Right lobe of liver (tissue), 6 donors: ENCODE measurements around the gene RSBN1. TPM values are rescaled to one million over a fixed set of nuclear protein-coding genes. Genes with fewer than 3 reads are reported as not detected.

Source experiments
- ATAC-seq, 4 donors: fragments of 200-7000 bp; cut with Tn5 transposase; one replicate each; pipeline ENCODE4 v1.9.1; 2020; ENCODE audit warnings: mild to moderate bottlenecking in 4 of 4, moderate library complexity in 4 of 4
- DNase-seq, 3 donors: peaks; one replicate each; pipeline ENCODE4 v3.0.0-alpha.2; 2020
- H3K27ac ChIP-seq, 3 donors: fragments of 200-600 bp; one replicate each; pipeline ENCODE4 v1.8.0; 2022
- H3K27me3 ChIP-seq, 2 donors: fragments of 200-600 bp; one replicate each; pipeline ENCODE4 v1.8.0; 2022
- H3K36me3 ChIP-seq, 4 donors: fragments of 200-600 bp; sonication (generic) in 1 of 4; one replicate each; pipeline versions ENCODE4 v1.5.1 to v1.8.0; 2017 to 2022; ENCODE audit warnings: control low read depth in 1 of 4
- H3K4me1 ChIP-seq, 4 donors: fragments of 200-600 bp; sonication (generic) in 1 of 4; one replicate each; pipeline versions ENCODE4 v1.5.1 to v1.8.0; 2017 to 2022; ENCODE audit warnings: control low read depth in 1 of 4
- H3K4me3 ChIP-seq, 3 donors: fragments of 200-600 bp; one replicate each; pipeline ENCODE4 v1.8.0; 2022
- H3K9me3 ChIP-seq, 4 donors: fragments of 200-600 bp; sonication (generic) in 1 of 4; one replicate each; pipeline versions ENCODE4 v1.5.1 to v1.8.0; 2017 to 2022; ENCODE audit warnings: control low read depth in 1 of 4
- CTCF ChIP-seq, 4 donors: fragments of 200-600 bp in 3 of 4; fragments of 450-650 bp in 1 of 4; IDR thresholded peaks; one replicate each; pipeline versions ENCODE4 v1.5.1 to v1.8.0; 2016 to 2022; ENCODE audit warnings: antibody characterized with exemption in 4 of 4, mild to moderate bottlenecking in 2 of 4
- POLR2A ChIP-seq: fragments of 450-650 bp; IDR thresholded peaks from one replicate; pipeline ENCODE4 v1.6.1; 2017; ENCODE audit warnings: antibody characterized with exemption, mild to moderate bottlenecking
- WGBS: methylation state at CpG from one replicate; pipeline ENCODE4 v1.1.6; 2018; ENCODE audit warnings: low coverage, low lambda C conversion rate; ENCODE audit not compliant: insufficient coverage; ENCODE audit errors: missing lambda C conversion rate; 5-methylcytosine and 5-hydroxymethylcytosine counted together
- intact Hi-C, 2 donors: fragments of 100-400 bp; cut with DNase I; formaldehyde crosslinking; loops; one replicate each; pipeline versions ENCODE4 v1.11.2 to v1.14.1; 2022
- total RNA-seq, 6 experiments: library from RNA; depleted of rRNA in 2 of 6; stranded (reverse); fragments of >200 nt in 2 of 6; fragmentation: NEBNext Ultra II Directional in 3 of 6; extraction: Animal tissue kit (Norgen Biotek cat#: 25700) in 3 of 6; gene quantifications; one replicate each; pipeline versions ENCODE4 v1.1.0 to v1.2.4, GENCODE V29; 2016 to 2023
- donor health status: DM: no; HTN: yes; CAD: no.
- donor health status: DM: no; HTN: no; CAD: no.
- donor health status: DM: no; HTN: no; CAD: no.
- donor health status: DM: no; HTN: yes; CAD: no.
- donor health status: DM: no; HTN: yes; CAD: no.

Gene RSBN1
- total RNA-seq, 6 experiments from 2014 or later = 4.1 to 5.9 (median 5.0) TPM

GRCh38 chr1:113858982-113859381 is 46.7 kb upstream of the RSBN1 start:
- TF ChIP-seq POLR2A (no peak), CTCF (IDR thresholded peaks at IDR 0.05) (no peak)
- H3K27ac ChIP-seq = no peak overlapping the region
- H3K9me3 ChIP-seq = no peaks in the 10 kb centered on the region
- no peak for ATAC-seq
- intact Hi-C loops = no loop called here
- H3K27me3 ChIP-seq = no peaks in the 10 kb centered on the region
- H3K4me1 ChIP-seq = no peaks in the 10 kb centered on the region
- no peak overlapping the region for H3K4me3 ChIP-seq
- DNase-seq = no peak
- H3K36me3 ChIP-seq = no peaks in the 10 kb centered on the region
- WGBS = 62% methylated on average over 1 of the region's 1 CpG

- H3K9me3 ChIP-seq = no peaks in the 10 kb centered on the region
- H3K4me1 ChIP-seq = no peaks in the 10 kb centered on the region
- no peaks in the 10 kb centered on the region for H3K27me3 ChIP-seq
- no peak overlapping the region for H3K27ac ChIP-seq
- intact Hi-C loops = no loop called here
- ATAC-seq = no peak
- 66% methylated on average over 3 of the region's 3 CpGs for WGBS
- no peak overlapping the region for H3K4me3 ChIP-seq
- no peak for TF ChIP-seq CTCF (IDR thresholded peaks at IDR 0.05)
- TF ChIP-seq POLR2A = no peak
- no peaks in the 10 kb centered on the region for H3K36me3 ChIP-seq
- DNase-seq = no peak
These were observed 46.1 kb upstream of the RSBN1 start for GRCh38 chr1:113858418-113858817.

- Histone ChIP-seq H3K27me3 (no peaks in the 10 kb centered on the region), H3K9me3 (no peaks in the 10 kb centered on the region), H3K4me1 (no peaks in the 10 kb centered on the region), H3K4me3 (no peak overlapping the region), H3K27ac (no peak overlapping the region), H3K36me3 (no peaks in the 10 kb centered on the region)
- intact Hi-C loops = no loop called here
- no peak for TF ChIP-seq CTCF (IDR thresholded peaks at IDR 0.05)
- no peak for TF ChIP-seq POLR2A
- ATAC-seq (no peak), DNase-seq (no peak)
- WGBS = 54% methylated on average over 3 of the region's 3 CpGs
These were observed 45.5 kb upstream of the RSBN1 start for GRCh38 chr1:113857776-113858175.

GRCh38 chr1:113856401-113856790 is 44.1 kb upstream of the RSBN1 start:
- Histone ChIP-seq H3K9me3 (no peaks in the 10 kb centered on the region), H3K36me3 (no peaks in the 10 kb centered on the region), H3K4me3 (no peak overlapping the region), H3K4me1 (no peaks in the 10 kb centered on the region), H3K27me3 (no peaks in the 10 kb centered on the region), H3K27ac (no peak overlapping the region)
- DNase-seq (no peak), ATAC-seq (no peak)
- intact Hi-C loops = no loop called here
- 89% methylated on average over 2 of the region's 2 CpGs for WGBS
- TF ChIP-seq CTCF (IDR thresholded peaks at IDR 0.05) (no peak), POLR2A (no peak)
